GM18505 (cell line): ENCODE results near the gene HGFAC.

Source experiments
- ATAC-seq: cut with Tn5 transposase; IDR thresholded peaks from one replicate; pipeline ENCODE4 v1.9.1; 2021; ENCODE audit not compliant: unreplicated experiment
- POLR2A ChIP-seq: IDR thresholded peaks from 4 replicates; pipeline ENCODE4 v1.6.1; 2011; ENCODE audit warnings: borderline replicate concordance; ENCODE audit not compliant: insufficient read depth, insufficient read length; ENCODE audit errors: extremely low read depth

The HGFAC gene

DNA sequence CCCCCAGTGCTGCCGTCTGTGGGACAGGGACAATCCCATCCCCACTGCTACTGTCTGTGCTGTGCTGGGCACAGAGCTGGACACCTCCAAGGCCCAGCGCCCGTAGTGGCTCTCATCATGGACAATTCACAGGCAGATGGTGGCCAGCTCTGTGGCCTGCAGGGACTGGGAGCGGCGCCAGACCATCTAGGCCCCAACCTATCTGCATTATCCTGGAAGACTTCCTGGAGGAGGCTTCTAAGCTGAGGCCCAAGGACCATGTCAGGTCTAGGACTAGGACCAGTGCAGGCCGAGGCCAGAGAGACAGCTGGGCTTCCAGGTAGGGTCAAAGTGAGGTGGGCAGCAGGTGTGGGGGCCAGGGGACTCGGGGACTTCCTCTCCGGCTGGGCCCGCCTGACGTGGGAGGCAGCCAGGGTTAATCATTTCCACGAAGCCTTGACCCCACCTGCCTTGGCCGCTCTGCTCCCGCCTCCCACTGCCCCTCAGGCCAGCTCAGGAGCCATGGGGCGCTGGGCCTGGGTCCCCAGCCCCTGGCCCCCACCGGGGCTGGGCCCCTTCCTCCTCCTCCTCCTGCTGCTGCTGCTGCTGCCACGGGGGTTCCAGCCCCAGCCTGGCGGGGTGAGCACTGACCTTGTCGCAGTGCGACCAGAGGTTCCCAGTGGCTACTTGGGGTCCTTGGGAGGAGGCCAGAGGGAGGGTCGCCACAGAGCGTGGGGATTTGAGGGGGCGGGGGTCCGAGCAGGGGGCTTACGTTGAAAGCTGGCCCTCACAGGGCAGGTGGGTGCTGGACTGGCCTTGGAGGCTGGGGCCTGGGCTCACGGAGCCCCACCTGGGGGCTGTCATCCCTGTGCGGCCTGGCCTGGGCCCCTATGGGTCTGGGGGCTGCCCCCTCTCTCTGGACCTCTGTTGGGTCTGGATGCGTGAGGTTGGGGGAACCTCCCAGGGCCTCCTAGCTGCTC lies at the start of gene HGFAC:
TSS of gene HGFAC (plus strand) at position 468 of the 959 bp plus-strand sequence. CDS start at position 502, 34 bp downstream.
- ATAC-seq, result no peak
- no peak for TF ChIP-seq POLR2A

DNA sequence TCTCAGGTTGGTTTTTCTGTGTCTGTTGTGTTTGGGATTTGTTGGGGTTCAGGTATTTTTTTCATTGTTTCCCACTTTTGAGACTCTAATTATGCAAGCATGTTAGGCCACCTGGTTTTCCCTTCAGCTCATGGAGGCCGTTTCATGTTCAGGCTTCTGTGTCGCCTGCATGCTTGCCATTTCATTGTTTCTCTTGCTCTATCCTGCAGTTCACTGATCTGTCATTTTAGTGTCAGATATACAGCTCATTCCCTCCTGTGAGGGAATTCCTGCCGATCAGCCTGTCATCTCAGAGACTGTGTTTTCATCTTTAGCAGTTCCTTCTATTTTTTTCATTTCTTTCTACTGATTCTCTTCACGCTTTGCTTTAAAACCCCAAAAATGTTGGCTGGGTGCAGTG lies 49.4 kb upstream of the HGFAC start:
- no peak for ATAC-seq
- no peak for TF ChIP-seq POLR2A

DNA sequence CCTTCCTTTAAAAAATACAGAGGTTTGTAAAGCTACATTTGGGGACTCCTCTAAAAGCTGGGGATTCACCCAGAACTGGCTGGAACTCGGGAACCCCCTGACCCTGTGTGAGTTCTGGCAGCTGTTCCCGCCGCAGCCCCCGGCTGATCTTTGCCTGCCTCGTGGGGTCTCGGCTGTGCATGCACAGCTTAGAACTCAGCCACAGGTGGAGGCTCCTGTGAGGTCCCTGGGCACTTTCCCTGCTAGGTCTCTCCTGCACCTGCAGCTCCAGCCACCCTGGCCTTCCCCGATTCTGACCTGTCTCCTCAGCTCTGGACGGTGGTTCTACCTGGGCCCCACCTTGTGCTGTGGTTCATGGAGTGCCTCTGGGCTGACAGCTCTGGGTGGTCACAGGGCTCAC lies 48.6 kb upstream of the HGFAC start:
- ATAC-seq, result no peak
- no peak for TF ChIP-seq POLR2A

DNA sequence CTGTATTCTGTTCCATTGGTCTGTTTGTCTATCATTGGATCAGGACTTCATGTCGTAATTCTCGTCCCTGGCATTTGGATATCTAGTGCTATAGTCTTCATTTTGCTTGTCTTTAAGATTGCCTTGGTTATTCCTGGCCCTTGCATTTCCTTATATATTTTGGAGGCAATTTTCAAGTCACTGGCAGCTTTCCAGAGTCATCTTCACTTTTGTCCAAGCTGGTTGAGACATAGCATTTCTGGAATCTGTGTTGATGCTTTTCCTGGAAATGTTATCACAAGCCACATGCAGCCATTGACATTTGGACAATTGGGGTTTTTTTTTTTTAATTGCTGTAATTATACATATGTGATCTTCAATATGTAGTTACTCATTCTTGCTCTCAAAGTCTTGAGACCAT lies 45.2 kb upstream of the HGFAC start:
- no peak for ATAC-seq
- no peak for TF ChIP-seq POLR2A

DNA sequence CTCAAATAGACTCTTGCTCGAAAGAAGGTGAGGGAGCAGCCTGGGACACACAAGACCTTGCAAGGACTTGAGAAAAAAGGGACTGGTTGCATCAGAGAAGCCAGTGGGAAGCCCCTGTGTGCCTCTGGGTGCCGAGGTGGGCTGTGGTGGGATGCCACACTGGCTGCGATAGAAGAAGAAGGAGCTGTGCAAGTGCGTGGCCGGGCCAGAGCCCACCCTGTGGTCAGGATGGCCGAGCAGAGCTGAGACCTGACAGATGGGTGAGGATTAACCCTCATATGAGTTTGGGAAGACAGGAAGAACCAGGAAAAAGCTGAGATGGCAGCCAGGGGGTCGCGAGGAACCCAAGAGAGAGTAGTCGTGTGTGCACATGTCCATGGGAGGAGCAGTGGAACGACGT lies 44.6 kb upstream of the HGFAC start:
- no peak for TF ChIP-seq POLR2A
- ATAC-seq, result no peak

DNA sequence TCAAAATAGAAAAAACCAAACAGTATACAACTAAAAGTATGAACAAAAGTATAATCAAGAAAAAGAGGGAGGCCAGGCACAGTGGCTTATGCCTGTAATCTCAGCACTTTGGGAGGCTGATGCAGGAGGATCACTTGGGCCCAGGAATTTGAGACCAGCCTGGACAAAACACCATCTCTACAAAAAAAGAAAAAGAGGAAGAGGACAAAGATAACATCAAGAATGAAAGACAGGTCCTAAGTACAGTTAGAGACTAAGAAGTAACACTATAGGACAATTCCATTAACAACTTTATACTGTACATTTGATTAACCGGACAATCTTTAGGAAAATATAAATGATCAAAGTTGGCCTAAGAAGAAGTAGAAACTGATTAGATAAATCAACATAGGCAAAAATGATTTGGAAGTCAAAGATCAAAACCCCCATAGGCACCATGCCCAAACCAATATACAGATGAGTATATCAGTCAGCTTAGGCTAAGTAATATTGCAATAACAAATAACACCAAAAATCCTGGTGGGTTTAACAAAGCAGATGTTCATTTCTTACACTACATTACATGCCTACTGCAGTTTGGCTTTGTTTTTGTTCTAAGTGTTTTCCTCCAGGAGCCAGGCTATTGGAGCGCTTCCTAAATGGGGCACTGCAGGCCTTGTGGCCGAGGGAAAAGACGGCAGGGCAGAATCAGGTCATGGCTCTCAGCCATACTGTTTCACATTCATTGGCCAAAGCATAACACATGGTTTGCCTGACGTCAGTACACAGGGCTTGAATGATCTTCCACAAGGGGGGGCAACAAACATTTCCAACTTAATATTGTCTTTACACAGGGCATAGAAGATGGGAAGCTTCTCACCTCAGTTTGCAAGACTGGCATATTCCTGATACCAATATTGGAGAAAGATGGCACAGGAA lies 42.2 kb upstream of the HGFAC start:
- no peak for ATAC-seq
- TF ChIP-seq POLR2A, result no peak

DNA sequence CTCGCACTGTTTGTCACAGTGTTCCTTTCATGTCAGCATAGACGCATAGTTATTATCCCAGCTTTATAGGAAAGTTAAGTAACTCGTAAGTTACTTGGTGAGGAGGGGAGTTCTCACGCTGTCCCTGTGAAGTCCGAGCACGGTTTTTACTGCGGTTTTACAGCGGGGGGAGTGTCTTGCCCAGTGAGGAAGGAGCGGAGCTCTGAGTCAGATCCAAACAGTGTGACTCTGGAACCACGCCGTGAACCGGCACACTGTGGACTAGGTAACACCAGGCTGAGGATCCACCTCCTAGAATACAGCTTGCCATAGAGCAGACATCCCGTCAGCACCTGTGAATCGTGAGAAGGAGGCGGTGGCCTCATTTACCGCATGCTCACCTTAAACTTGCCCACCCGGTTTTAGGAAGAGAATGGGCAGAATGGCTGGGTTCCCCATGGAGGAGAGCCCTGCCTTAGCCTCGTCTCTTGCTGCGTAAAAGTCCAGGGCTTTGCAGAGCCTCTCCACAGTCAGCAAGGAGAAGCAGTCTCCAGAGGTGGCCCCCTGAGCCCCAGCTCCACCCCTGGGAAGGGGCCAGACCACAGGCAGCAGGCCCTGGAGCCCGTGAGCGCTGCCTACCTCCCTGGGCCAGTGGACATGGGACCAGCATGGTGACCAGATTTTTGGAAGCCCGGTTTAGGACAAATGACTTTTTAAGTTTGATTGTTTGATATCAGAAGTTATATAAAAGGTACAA lies 40.2 kb upstream of the HGFAC start:
- no peak for ATAC-seq
- TF ChIP-seq POLR2A, result no peak

DNA sequence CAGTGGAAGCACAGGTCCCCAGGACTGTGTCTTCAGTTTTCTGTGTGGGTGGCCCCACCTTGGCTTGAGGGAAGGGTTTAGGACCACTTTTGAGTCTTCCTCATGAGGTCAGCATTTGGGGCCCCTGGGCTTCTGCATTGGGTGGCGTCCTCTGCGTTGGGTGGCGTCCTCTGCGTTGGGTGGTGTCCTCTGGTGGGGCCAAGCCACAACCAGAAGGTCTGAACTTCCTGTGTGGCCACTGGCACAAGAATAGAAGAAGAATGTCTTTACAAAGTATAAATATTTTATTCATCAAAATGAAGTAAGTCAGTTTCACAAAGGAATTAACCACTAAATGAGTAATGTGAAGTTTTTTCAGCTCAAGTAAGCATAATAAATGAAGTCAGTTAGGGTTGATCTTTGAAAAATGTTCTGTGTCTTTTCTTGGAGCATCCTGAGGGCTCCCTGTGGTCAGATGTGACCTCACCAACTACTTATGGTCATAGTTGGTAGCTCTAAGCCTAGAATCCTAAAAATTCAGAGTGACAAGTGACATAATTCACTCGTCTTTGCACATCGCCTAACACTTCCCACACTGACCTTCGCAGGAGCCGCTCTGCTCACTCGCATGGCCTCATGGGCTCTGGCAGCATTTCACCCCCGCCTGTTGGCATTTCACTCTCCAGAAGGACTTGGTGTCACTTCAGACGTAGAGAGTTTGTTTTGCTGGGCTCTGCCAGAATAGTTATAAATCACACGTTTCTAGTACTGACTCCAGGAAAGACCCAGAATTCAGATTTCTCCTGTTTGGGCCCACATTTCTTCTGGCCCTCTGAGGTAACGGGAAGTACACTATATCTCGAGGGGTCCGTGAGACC lies 39.0 kb upstream of the HGFAC start:
- no peak for ATAC-seq
- no peak for TF ChIP-seq POLR2A

DNA sequence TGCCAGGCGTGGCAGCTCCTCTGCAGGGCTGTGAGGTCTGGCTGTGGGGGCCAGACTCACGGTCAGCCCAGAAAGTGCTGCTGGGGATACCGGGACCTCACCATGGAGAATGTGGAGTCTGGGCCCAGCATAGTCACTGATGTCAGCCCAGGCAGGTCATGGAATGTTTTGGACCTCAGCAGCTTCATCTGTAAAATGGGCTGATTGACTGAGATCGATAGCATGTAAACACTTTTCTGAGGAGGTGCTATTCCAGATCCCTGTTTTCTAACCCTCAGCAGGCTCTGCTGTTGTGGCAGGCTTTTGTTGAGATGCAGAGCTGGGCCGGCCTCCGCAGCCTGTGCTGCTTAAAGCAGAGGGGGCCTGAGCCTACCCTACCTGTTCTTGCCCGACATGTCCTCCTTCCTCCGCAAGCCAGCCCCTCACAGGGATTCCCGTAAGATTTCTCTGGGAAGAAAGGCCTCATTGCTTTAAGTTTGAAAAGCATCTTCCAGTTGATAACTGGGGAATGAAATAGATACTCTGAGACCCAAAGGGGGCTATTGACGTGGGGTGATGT lies 38.3 kb upstream of the HGFAC start:
- no peak for ATAC-seq
- no peak for TF ChIP-seq POLR2A

DNA sequence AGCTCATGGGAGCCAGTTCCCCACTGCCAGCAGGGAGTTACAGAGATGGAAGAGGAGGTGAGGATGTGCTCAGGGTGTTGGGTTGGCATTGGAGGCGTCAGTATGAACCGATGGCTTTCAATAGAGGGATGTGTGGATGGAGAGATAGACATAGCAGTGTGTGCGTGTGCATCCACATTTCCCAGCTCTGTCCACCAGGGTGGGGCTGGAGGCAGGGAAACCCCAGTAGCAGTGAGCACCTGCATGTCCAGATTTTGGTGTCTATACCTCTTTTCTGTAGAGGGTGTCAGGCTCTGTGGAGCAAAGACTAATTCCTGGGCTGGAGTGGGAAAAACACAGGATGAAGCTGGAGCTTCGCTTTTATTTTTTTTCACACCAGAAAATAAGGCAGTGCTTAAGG lies 37.2 kb upstream of the HGFAC start:
- TF ChIP-seq POLR2A, result no peak
- ATAC-seq, result no peak

DNA sequence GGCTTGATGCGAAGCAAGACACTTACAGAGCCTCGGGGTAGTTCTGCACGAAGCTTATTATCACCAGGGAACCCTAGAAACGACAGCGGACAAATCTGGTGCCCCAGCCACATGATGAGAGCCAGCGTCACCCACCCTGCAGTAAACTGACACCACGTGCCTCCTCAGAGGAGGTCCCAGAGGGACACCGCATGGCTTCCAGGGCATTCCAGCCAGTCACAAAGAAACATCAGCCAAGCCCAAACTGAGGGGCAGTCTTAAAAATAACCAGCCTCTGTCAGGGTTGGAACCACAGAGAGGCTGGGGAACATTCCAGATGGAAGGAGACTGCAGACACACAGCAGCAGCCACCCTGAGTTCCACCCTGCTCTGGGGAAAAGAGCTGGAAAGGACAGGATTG lies 36.6 kb upstream of the HGFAC start:
- ATAC-seq, result no peak
- no peak for TF ChIP-seq POLR2A

DNA sequence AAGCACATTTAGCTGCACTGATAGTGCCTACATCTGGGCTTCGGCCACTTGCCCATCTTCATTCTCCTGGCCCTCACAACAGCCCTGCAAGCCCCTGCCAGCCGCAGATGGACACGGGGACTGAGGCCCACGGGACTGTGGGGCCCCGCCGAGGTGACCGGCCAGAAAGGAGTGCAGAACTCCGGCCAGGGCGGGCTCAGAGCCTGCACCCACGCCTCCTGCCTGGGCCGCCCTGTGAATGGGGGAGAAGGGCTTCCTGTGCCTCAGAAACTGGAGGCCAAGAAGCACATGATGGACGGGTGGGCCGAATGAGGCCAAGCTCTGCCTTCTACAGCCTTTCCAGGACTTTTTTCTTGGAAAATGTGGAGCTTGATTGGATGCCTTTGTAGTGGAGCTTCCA lies 35.7 kb upstream of the HGFAC start:
- ATAC-seq, result no peak
- no peak for TF ChIP-seq POLR2A
